ENCODE results near the gene EPB41L5.
"Not testable (repeated sequence)": the region's sequence is repeated elsewhere in the genome, so short reads cannot be mapped to it uniquely, and the experiment has no call there.

The EPB41L5 gene

DNA sequence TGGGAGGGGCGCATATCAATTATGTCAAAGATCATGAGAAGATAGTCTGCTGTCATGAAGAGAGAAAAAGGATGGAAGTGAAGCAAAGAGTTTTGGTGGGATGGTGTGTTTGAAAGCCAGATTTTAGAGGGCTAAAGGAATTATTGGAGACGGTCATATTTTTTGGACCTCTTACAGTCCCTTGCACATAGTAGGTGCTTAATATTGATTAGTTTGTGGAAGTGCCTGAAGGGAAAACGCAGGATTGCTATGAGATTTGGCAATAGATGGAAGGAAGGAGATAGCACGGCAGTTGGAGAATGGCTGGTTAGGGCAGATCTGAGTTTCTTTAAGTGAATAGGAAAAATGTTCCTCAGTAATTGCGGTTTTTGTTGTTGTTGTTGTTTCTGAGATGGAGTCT lies 15.9 kb downstream of the EPB41L5 start:
- no peak for DNase-seq

DNA sequence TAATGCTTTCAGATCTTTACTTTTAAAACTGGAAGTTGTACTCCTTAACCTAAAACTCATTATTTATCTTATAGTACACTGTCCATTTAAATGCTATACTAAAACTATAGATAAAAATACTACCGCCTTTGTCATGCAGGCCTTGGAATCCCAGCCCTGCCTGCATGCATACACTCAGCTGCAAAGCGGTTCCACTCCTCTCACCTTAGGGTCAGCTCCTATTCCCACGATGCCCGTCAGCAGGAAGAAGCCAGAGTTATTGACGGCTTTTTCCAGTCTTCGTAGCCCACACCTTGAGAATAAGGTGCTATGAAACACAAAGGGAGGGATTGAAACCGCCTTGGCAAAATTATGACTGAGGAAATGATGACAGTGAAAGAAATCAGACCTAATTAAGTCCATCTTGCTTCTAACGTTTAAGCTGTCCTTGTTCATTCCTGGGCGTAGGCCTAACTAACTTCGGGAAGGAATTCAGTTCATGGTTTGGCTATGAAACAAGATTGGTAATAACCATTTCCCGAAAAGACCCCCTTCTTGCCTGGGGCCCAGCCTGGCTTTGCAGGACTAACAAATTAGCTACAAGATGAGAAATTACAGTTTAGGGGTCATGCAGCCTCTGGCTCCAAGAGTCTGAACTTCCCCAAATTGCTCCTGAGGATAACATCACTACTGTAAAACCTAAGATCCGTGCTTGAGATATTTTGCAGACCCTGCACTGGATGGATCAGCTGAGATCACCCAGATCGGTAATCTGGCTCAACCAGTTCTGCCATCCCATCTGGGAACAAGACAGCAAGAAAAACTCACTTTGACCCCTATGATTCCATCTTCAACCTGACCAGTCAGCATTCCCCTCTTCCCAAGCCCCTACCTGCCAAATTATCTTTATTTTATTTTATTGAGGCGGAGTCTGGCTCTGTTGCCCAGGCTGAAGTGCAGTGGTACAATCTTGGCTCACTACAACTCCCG lies 17.1 kb downstream of the EPB41L5 start:
- no peak for DNase-seq

DNA sequence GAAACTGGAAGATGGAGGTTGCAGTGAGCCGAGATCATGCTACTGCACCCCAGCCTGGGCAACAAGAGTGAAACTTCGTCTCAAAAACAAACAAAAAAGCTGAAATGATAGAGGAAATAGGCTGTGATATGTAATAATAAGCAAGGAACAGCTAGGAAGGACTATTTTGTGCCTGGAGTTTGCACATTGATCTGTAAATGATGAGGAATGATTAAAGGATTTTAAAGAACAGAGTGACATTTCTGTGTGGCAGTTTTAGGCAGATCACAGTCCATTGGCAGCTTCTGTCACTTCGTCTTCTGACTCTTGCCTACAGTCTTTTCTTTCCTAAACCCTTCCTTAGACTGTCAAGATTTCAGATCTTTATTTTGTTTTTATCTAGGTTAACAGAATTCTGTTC lies 19.4 kb downstream of the EPB41L5 start:
- DNase-seq, result no peak

GRCh38 chr2:120034027-120034426 lies 21.1 kb downstream of the EPB41L5 start:
- DNase-seq, result no peak

DNA sequence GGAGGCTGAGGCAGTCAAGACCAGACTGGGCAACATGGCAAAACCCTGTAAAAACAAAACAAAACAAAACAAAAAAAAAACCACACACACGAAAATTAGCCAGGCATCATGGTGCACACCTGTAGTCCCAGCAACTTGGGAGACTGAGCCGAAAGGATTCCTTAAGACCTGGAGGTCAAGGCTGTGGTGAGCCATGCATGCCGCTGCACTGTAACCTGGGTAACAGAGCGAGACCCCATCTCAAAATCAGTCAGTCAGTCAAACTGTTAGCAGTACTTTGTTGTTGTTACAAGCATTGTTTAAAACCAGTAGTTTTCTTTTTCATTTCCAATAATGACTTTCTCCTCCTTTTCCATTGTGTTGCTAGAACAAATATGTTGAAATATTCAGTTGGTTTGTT lies 21.7 kb downstream of the EPB41L5 start:
- peak; percentile 11 for DNase-seq

DNA sequence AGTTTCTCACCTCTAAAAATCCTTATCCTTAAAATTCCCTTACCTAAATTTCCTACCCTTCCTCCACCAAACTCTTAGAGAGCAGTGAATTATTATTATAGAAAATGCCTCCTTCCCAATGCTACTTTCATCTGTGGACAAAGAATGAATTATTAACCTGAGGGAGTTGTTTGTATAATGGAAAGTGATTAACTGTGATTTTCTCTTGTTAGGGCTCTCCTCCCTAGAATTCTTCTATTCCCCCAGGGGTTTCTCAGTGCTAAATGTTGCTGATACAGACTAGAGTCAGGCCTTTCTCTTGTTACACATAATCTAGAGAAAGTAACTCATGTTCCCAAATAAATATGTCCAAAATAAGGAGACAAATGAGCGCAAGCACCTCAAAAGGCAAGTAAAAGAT lies 23.3 kb downstream of the EPB41L5 start:
- DNase-seq, result no peak

GRCh38 chr2:120037995-120038541 lies 25.2 kb downstream of the EPB41L5 start:
- DNase-seq, result no peak

GRCh38 chr2:120042359-120042758 lies 29.5 kb downstream of the EPB41L5 start:
- no peak for DNase-seq

- no peak for DNase-seq
These were observed 31.5 kb downstream of the EPB41L5 start for GRCh38 chr2:120044336-120044735.

DNA sequence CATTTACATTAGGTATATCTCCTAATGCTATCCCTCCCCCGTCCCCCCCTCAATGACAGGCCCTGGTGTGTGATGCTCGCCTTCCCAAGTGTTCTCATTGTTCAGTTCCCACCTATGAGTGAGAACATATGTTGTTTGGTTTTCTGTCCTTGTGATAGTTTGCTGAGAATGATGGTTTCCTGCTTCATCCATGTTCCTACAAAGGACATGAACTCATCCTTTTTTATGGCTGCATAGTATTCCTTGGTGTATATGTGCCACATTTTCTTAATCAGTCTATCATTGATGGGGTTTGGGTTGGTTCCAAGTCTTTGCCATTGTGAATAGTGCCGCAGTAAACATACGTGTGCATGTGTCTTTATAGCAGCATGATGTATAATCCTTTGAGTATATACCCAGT lies 32.9 kb downstream of the EPB41L5 start:
- DNase-seq, result not testable (repeated sequence)

GRCh38 chr2:120046252-120046651 lies 33.4 kb downstream of the EPB41L5 start:
- DNase-seq, result not testable (repeated sequence)

DNA sequence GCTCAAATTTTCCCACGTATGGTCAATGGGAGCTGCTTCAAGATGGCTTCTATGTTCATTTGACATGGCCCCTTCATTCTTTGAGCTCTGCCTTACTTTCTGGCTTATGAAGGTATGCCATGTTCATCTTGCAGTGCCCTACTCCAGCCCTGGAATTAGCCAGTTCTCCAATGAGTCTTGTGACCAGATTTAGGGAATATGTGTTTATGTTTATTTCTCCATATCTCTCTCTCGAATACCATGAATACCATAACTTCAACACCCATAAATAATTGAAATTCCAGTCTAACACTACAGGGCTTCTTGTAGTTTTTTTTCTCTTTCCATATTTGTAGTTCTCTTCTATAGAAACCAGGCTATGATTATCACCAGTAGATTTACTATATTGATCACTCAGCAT lies 39.7 kb downstream of the EPB41L5 start:
- DNase-seq, result no peak

- no peak for DNase-seq
These were observed 41.0 kb downstream of the EPB41L5 start for GRCh38 chr2:120053891-120054290.

GRCh38 chr2:120059483-120059882 lies 46.6 kb downstream of the EPB41L5 start:
- no peak for DNase-seq

GRCh38 chr2:120060088-120060623 lies 47.3 kb downstream of the EPB41L5 start:
- no peak for DNase-seq

DNA sequence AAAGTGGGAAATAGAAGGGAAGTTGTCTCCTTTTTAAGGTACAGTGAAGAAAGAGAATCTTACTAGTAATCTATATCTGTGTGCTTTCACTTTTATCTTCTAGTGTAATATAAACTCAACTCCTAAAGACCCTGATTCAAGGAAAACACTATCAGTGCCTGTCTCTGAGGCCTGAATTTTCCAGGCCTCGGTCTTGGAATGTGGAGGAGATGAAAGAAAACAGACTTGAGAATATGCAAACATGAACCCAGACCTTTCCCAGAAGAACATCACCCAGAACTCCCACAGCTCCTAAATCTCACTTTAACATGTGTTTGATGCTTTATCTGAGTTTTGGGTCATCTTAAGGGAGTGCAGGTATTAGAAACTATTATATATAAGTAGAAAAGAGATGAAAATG lies 51.8 kb downstream of the EPB41L5 start:
- DNase-seq, result no peak

DNA sequence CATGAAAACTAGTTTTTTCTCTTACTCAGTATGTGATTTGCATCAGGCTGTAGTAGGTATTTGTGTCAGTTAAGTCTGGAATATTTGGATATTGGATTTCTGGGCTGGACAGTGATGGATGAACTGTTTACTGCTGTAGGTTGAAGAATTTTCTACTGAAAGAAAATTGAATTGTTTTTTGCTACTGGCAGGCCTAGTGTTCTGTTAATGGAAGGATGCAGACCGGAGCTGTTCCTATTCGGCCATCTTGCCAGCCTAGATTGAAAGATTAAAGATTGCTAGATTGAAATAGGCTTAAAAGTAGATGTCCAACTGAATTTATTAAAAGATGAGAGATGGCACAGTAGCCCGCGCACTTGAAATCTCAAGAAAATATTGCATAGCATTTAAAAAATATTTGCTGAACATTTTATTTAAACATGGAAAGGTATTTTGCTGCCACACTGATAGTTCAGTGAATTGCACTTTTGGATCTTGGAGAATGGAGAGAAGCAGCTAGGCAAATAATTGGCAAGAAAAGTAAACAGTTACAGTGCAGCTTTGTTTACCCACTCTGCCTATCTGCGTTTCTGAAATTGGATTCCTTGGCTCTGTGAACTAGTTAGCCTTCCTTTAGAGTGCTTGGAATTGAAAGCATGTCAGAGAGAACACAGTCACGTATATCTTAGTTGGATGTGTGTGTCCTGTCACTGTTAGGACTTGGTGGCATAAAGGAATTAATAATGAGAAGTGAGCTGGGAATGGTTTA lies 54.1 kb downstream of the EPB41L5 start:
- peak; percentile 12 for DNase-seq

DNA sequence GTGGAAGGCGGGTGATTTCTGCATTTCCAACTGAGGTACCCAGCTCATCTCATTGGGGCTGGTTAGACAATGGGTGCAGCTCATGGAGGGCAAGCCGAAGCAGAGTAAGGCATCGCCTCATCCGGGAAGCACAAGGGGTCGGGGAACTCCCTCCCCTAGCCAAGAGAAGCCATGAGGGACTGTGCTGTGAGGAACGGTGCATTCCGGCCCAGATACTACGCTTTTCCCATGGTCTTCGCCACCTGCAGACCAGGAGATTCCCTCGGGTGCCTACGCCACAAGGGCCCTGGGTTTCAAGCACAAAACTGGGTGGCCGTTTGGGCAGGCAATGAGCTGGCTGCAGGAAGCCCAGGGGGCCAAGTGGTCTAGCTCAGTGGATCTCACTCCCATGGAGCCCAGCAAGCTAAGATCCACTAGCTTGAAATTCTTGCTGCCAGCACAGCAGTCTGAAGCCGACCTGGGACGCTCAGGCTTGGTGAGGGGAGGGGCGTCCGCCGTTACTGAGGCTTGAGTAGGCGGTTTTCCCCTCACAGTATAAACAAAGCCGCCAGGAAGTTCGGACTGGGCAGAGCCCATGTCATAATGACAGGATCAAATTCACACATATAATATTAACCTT lies 55.3 kb downstream of the EPB41L5 start:
- DNase-seq, result not testable (repeated sequence)

GRCh38 chr2:120075545-120075944 lies 62.7 kb downstream of the EPB41L5 start:
- DNase-seq, result no peak

DNA sequence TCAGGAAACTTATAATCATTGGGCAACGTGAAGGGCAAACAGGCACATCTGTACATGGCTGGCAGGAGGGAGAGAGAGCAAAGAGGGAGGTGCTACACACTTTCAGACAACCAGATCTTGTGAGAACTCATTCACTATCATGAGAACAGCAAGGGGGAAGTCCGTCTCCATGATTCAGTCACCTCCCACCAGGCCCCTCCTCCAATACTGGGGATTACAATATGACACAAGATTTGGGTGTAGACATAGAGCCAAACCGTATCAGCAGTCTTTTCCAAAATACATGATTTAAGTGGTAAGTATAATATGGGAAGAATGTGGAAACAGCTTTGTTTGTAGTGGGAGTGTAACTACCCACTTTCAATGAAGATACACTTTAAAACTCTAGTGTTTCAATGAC lies 65.0 kb downstream of the EPB41L5 start:
- no peak for DNase-seq

DNA sequence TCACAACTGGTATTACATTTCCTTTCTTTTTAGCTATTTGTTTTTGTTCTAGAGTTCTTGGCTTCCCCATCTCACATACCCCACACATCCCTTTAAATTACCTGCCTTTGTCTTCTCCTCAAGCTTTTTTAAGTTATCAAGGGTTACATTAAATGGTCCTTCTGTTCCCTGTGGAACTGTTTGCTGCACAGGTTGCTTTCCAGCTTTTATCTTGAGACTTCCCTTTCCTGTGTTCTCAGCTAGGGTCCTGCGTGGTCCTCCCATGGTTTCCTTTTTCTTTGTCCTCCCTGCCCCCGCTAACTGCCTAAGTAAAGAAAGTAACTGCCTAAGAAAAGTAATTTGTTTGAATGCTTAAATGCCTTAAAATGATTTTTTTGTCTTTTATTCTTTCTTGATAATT lies 66.8 kb downstream of the EPB41L5 start:
- no peak for DNase-seq

- DNase-seq, result no peak
These were observed 78.6 kb downstream of the EPB41L5 start for GRCh38 chr2:120091436-120091835.

Data from right kidney (tissue), 1 donor.